HTERT RPE-1 (cell line): ENCODE data around the gene NDUFS8.

Experiments
- in situ Hi-C: fragments of 300-500 bp; cut with MboI; formaldehyde crosslinking; loops from 4 replicates; pipeline ENCODE4 v1.14.3; 2020; ENCODE audit warnings: low sequenced_read_pairs

The NDUFS8 gene

GRCh38 chr11:68076371-68077042, 46.0 kb downstream of the NDUFS8 start:
- in situ Hi-C loops = no loop called here

DNA sequence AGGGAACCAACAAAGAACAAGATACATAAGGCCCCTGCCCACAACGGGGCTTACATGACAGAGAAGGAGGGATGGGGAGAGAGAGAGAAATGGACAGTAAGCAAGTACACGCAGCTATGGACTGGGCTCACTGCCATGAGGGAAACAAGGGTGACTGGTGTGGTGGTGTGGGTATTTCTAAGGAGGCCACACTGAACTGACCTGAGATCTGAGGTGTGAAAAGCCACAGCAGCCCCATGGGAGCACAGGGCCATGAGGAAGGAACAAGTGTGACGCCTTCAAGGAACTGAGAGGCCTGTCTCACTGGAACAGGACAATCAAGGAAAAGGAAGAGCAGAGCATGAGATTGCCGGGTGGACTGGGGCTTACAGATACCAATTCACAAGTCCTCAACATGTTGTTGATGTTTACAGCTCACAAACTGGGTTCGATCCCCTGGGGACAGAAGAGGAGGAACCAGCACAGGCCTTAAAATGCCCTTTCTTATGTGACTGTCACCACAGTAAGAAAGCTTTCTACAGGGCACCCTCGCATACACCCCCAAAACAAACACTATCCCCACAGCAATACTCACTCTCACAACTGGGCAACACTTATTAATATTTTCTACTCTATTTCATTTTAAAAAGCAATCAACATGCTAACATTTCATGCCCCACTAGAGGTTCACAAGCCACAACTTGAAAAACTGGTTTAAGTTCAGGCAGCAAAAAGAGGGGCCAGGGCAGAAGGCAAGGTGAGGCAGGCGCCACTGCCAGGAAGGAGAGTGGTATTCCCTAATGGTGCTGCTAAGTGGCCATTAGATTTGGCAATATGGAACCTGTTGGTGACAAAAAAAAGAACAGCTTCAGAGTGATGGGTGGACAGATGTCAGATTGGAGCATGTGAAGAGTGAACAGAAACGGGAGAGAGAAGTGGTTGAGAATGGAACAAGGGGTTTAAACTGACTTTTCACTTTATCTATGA, 47.4 kb downstream of the NDUFS8 start:
- in situ Hi-C loops = no loop called here

DNA sequence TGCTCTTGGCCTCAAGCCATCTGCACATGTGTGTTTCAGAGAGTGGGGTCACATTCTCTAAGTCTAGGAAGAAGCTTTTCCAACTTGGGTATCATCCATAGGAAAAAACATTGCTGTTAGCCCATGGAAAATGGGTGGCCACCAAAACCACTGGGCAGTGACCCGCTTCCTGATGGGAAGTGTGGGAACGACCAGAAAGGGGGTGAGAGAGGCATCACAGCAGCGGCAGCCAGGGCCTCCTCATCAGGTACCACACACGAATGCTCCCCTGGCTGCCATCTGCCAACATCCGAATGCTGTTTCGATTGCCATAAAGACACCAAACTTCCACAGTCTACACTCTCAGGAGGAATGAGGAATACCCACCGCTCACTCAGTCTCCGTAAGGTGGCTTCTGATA, 50.4 kb downstream of the NDUFS8 start:
- in situ Hi-C loops = no loop called here

DNA sequence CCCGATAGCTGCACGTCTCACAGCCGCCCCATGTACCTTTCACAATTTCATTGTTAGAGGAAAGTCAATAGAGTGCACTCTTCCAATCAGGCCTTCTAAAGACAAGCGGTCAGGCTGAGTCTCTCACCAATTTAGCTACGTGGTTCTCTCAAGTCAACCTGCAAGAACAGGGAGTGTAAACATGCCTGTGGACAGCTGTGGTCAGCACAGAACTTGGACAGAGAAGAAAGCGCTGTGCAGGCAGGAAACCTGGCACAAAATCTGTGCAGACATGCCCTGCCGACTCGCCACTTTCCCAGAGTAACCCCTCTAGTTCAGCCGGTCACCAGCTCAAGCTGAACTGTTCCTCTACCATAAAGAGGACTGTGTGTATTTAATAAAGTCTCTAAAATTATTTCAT, 51.2 kb downstream of the NDUFS8 start:
- in situ Hi-C loops = no loop called here

DNA sequence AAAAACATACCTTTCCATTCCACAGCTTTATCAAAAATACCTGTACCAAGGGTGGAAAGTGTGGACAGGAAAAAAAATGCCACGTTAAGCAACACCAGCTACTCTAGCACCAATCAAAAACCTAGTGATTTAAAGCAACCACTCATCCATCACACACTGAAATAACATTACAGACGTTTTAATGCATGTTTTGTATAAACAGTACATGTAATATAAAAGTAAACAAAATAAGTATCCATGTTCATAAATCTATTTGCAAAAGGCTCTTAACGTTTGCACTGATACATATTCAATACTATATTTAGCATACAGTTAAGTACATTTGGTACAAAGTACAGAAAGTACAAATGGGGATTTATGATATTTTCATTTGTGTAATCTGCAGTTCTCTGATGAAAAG, 52.0 kb downstream of the NDUFS8 start:
- in situ Hi-C loops = no loop called here

- in situ Hi-C loops = no loop called here
Observed at GRCh38 chr11:68083517-68083916, 53.0 kb downstream of the NDUFS8 start.
